ENCODE measurements around the gene SLC5A5. TPM values are rescaled to one million over a fixed set of nuclear protein-coding genes. Genes with fewer than 3 reads are reported as not detected.
A peak's percentile ranks its signal among the peaks of the same experiment; 100 is the strongest.

The SLC5A5 gene
- total and polyA plus RNA-seq, 2 of the 8 experiments (the other 6 are each of a cell fraction or from before 2014, with no cell fraction given), result 1.5 to 1.8 TPM

GRCh38 chr19:17931532-17932191 is 59.9 kb downstream of the SLC5A5 start:
- H2BK20ac ChIP-seq (ENCODE audit: low read length), result no peak overlapping the region
- H2BK15ac ChIP-seq (ENCODE audit: low read length), result no peak overlapping the region
- no peak overlapping the region for H3K9ac ChIP-seq (replicated peaks in 1 of 4; ENCODE audit: extremely low read depth in 1 of 4, low read depth in 3 of 4, low read length in 3 of 4)
- peak overlapping the region; percentile 74 for H2BK120ac ChIP-seq (replicated peaks; ENCODE audit: low read depth, low read length)
- ChIA-PET CTCF (ENCODE audit: partially characterized antibody) (interaction anchor here (1.0 to 10.3 kb wide), 25 partner anchors 9 to 141 kb away, joined by 3 to 200 read pairs (median 4); partner anchors contain the start of genes KCNN1, RPL18A and SLC5A5), POLR2A (ENCODE audit: partially characterized antibody) (interaction anchor here (0.7 to 14.8 kb wide), 9 partner anchors 9 to 68 kb away, joined by 3 to 392 read pairs (median 4); partner anchors contain the start of genes RPL18A and SLC5A5)
- H2AK5ac ChIP-seq (ENCODE audit: low read depth, low read length), result no peak overlapping the region
- H3K23me2 ChIP-seq (ENCODE audit: low read depth, low read length), result peaks cover 7% of the 10 kb centered on the region; the same call in 1 of the 2 replicates
- peaks cover 0 to 4% (median 2%) of the 10 kb centered on the region in 4 experiments; a peak in 3 of 7 replicates for H3K4me1 ChIP-seq (replicated peaks in 1 of 4; ENCODE audit: control insufficient read depth in 3 of 4, insufficient read depth in 4 of 4, low read length in 3 of 4)
- no peaks in the 10 kb centered on the region for H3K27me3 ChIP-seq (replicated peaks in 1 of 4; ENCODE audit: control insufficient read depth in 3 of 4, extremely low read depth in 1 of 4, insufficient read depth in 3 of 4, low read length in 3 of 4)
- H3K4me2 ChIP-seq (ENCODE audit: insufficient read depth in 1 of 2, low read depth in 2 of 2, low read length in 2 of 2), result peak overlapping the region; percentile 29 to 92
- no peaks in the 10 kb centered on the region for H4K20me1 ChIP-seq (replicated peaks in 1 of 2; ENCODE audit: control insufficient read depth in 1 of 2, insufficient read depth in 2 of 2, low read length in 2 of 2)
- no peaks in the 10 kb centered on the region for H3K9me3 ChIP-seq (ENCODE audit: insufficient read depth in 2 of 2, low read depth in 1 of 2, low read length in 1 of 2)
- H2BK12ac ChIP-seq (ENCODE audit: low read depth, low read length), result peak overlapping the region; percentile 60; the same call in 1 of the 2 replicates
- no peak overlapping the region for H3K56ac ChIP-seq (replicated peaks; ENCODE audit: insufficient read length, low read depth, low read length)
- H3K23ac ChIP-seq (ENCODE audit: insufficient read length), result no peak overlapping the region
- peak overlapping the region; percentile 96; the same call in 1 of the 2 replicates for H3K27ac ChIP-seq (ENCODE audit: low read depth, low read length)
- peak overlapping the region; percentile 20; the same call in 1 of the 2 replicates for H2AFZ ChIP-seq (ENCODE audit: low read length)
- no peaks in the 10 kb centered on the region for H3K79me1 ChIP-seq (ENCODE audit: low read depth, low read length)
- peak overlapping the region; percentile 29 for H3K4ac ChIP-seq (replicated peaks; ENCODE audit: insufficient read length, low read depth, low read length)
- peak overlapping the region; percentile 36; the same call in 1 of the 2 replicates for H2BK5ac ChIP-seq (ENCODE audit: low read depth, low read length)
- DNase-seq (ENCODE audit: low read depth in 1 of 2, low spot score in 2 of 2) (peak; percentile 75 to 80), FAIRE-seq (no peak)
- 22% methylated on average over 14 of the region's 14 CpGs; no CpG with 5 or more reads in 1 of the 2 experiments for WGBS, 2 experiments (ENCODE audit: extremely low coverage in 1 of 2, insufficient coverage in 1 of 2, insufficient read length in 1 of 2, insufficient replicate concordance in 2 of 2, low coverage in 1 of 2, low lambda C conversion rate in 2 of 2, missing lambda C conversion rate in 1 of 2)
- no peak overlapping the region for H3K14ac ChIP-seq (ENCODE audit: insufficient read length)
- peaks cover 0 to 7% of the 10 kb centered on the region in 2 experiments; a peak in 2 of 4 replicates for H3K79me2 ChIP-seq (ENCODE audit: control insufficient read depth in 1 of 2, insufficient read depth in 2 of 2, low read length in 2 of 2)
- no peaks in the 10 kb centered on the region for H3K36me3 ChIP-seq (ENCODE audit: control insufficient read depth in 2 of 4, insufficient read depth in 4 of 4, low read length in 3 of 4)
- H4K8ac ChIP-seq (ENCODE audit: extremely low read depth, insufficient read depth, low read length), result no peak overlapping the region
- H3K4me3 ChIP-seq (ENCODE audit: extremely low read depth in 1 of 4, insufficient read depth in 2 of 4, low read depth in 3 of 4, low read length in 4 of 4), result peak overlapping the region in 3 of 4 experiments; percentile 27 to 94 (median 91); a peak in 4 of 8 replicates
- peak overlapping the region; percentile 93 for H4K91ac ChIP-seq (replicated peaks; ENCODE audit: insufficient read length, low read length)
- no peak overlapping the region; the same call in 1 of the 2 replicates for H3K18ac ChIP-seq (ENCODE audit: extremely low read depth, low read length)
- H4K5ac ChIP-seq (ENCODE audit: insufficient read length, low read depth, low read length), result peak overlapping the region; percentile 20
- no peak; the same call in 1 of the 2 replicates for TF ChIP-seq CREB1 (IDR thresholded peaks at IDR 0.05)
- peak; percentile 40 to 87 for TF ChIP-seq POLR2A (IDR thresholded peaks at IDR 0.05; ENCODE audit: control extremely low read depth in 1 of 2, low read depth in 2 of 2, low read length in 2 of 2)
- no peak for TF ChIP-seq RXRA (IDR thresholded peaks at IDR 0.05; ENCODE audit: insufficient read depth, low read depth, low read length)
- TF ChIP-seq NRF1 (IDR thresholded peaks at IDR 0.05; ENCODE audit: low read depth, low read length), result no peak
- TF ChIP-seq TBP (IDR thresholded peaks at IDR 0.05; ENCODE audit: low read depth, low read length), result no peak; the same call in 1 of the 2 replicates
- TF ChIP-seq, protein P1, sequence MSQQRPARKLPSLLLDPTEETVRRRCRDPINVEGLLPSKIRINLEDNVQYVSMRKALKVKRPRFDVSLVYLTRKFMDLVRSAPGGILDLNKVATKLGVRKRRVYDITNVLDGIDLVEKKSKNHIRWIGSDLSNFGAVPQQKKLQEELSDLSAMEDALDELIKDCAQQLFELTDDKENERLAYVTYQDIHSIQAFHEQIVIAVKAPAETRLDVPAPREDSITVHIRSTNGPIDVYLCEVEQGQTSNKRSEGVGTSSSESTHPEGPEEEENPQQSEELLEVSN (IDR thresholded peaks at IDR 0.05), result no peak
- peak; percentile 79 for TF ChIP-seq POLR2AphosphoS5 (IDR thresholded peaks at IDR 0.05; ENCODE audit: low read depth, low read length)
- TF ChIP-seq RNF2 (IDR thresholded peaks at IDR 0.05; ENCODE audit: borderline replicate concordance, low read depth, low read length, missing control alignments, poor library complexity, severe bottlenecking), result no peak
- TF ChIP-seq, protein P2, sequence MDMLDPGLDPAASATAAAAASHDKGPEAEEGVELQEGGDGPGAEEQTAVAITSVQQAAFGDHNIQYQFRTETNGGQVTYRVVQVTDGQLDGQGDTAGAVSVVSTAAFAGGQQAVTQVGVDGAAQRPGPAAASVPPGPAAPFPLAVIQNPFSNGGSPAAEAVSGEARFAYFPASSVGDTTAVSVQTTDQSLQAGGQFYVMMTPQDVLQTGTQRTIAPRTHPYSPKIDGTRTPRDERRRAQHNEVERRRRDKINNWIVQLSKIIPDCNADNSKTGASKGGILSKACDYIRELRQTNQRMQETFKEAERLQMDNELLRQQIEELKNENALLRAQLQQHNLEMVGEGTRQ (IDR thresholded peaks at IDR 0.05; ENCODE audit: low read length), result no peak
- TF ChIP-seq EZH2 (IDR thresholded peaks at IDR 0.05; ENCODE audit: low read depth, low read length, severe bottlenecking), result no peak
